AG04450 (cell line): ENCODE results near the gene DOK1. TPM values are rescaled to one million over a fixed set of nuclear protein-coding genes. Genes with fewer than 3 reads are reported as not detected.
A peak's percentile ranks its signal among the peaks of the same experiment; 100 is the strongest.
"Not testable (repeated sequence)": the region's sequence is repeated elsewhere in the genome, so short reads cannot be mapped to it uniquely, and the experiment has no call there.

Experiments
- CTCF ChIA-PET: fragments of 300-600, 350-600 bp; formaldehyde crosslinking; extraction: SDS; loops from one replicate; lab custom pipeline; 2022; ENCODE audit warnings: antibody characterized with exemption, inconsistent platforms; lab: Charles Lee
- POLR2A ChIA-PET: fragments of 350-600 bp; formaldehyde crosslinking; extraction: SDS; loops from one replicate; lab custom pipeline; 2021; ENCODE audit warnings: antibody characterized with exemption, inconsistent platforms; lab: Yijun Ruan, JAX
- DNase-seq: peaks from one replicate; pipeline ENCODE4 v3.0.0-alpha.2; 2011; ENCODE audit warnings: low read depth, low spot score
- H3K27ac ChIP-seq: one replicate; pipeline ENCODE4 v1.5.1; 2012; ENCODE audit warnings: low read depth, low read length, control low read depth
- H3K27me3 ChIP-seq: one replicate; pipeline ENCODE4 v1.6.0; 2012; ENCODE audit warnings: low read length; ENCODE audit not compliant: control insufficient read depth, insufficient read depth
- H3K4me3 ChIP-seq: 2 replicates; pipeline ENCODE4 v1.5.1; 2011; ENCODE audit warnings: mild to moderate bottlenecking, low read depth, low read length, control low read depth
- H3K9me3 ChIP-seq: 2 replicates; pipeline ENCODE4 v1.5.1; 2012; ENCODE audit warnings: low read length; ENCODE audit not compliant: control insufficient read depth, insufficient read depth
- polyA plus RNA-seq: library from polyadenylated mRNA; depleted of rRNA; stranded (reverse); fragments of >200 nt; gene quantifications from 2 replicates; pipeline ENCODE4 v1.2.3, GENCODE V29; 2011
- TF ChIP-seq, protein P1 (sequence below): IDR thresholded peaks from 2 replicates; pipeline ENCODE4 v1.5.1; 2011; ENCODE audit warnings: low read depth, low read length, control low read depth, inconsistent platforms

Gene DOK1
- polyA plus RNA-seq, 1 experiment: 16.8 TPM

DNA sequence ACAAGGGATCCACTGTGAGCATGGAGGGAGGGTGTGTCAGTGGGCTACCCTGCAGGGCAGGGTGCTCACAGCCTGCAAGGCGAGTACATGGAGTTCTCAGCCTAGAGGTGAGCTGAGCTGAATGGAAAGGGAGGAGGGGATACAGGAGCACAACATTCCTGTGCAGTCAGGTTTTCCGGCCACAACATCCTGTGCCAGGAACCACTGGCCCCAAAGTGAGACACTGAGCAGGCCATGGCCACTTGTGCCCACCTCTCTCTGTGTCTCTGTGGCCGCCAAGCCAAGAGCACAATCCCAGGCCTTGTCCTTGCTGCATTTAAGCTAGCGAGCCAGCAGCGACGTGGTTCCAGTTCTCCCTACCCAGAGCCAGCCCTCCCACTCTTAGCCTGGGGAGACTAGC is 6.1 kb downstream of the DOK1 start:
- Histone ChIP-seq H3K27ac (no peak overlapping the region), H3K4me3 (no peak overlapping the region), H3K9me3 (no peaks in the 10 kb centered on the region), H3K27me3 (no peaks in the 10 kb centered on the region)
- ChIA-PET CTCF (no interaction called here), POLR2A (interaction anchor here (0.6 kb wide), 1 partner anchor 309 kb away, joined by 5 read pairs; no protein-coding TSS in a partner anchor)
- TF ChIP-seq, protein P1, sequence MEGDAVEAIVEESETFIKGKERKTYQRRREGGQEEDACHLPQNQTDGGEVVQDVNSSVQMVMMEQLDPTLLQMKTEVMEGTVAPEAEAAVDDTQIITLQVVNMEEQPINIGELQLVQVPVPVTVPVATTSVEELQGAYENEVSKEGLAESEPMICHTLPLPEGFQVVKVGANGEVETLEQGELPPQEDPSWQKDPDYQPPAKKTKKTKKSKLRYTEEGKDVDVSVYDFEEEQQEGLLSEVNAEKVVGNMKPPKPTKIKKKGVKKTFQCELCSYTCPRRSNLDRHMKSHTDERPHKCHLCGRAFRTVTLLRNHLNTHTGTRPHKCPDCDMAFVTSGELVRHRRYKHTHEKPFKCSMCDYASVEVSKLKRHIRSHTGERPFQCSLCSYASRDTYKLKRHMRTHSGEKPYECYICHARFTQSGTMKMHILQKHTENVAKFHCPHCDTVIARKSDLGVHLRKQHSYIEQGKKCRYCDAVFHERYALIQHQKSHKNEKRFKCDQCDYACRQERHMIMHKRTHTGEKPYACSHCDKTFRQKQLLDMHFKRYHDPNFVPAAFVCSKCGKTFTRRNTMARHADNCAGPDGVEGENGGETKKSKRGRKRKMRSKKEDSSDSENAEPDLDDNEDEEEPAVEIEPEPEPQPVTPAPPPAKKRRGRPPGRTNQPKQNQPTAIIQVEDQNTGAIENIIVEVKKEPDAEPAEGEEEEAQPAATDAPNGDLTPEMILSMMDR: no peak
- DNase-seq: no peak

DNA sequence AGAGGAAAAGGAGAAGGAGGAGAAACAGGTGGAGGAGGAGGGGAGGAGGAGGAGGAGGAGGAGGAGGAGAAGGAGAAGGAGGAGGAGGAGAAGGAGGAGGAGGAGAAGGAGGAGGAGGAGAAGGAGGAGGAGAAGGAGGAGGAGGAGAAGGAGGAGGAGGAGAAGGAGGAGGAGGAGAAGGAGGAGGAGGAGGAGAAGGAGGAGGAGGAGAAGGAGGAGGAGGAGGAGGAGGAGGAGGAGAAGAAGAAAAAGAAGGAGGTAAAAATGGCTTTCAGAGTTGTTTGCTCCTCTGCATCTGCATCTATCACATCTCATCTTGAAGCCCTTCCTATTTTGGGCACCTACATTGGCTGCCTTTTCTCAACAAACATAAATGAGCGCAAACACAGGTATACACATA is 6.5 kb downstream of the DOK1 start:
- POLR2A ChIA-PET: interaction anchor here (0.6 kb wide), 1 partner anchor 309 kb away, joined by 5 read pairs; no protein-coding TSS in a partner anchor
- H3K27me3 ChIP-seq, H3K9me3 ChIP-seq, CTCF ChIA-PET, H3K4me3 ChIP-seq, H3K27ac ChIP-seq, DNase-seq: not testable (repeated sequence)

DNA sequence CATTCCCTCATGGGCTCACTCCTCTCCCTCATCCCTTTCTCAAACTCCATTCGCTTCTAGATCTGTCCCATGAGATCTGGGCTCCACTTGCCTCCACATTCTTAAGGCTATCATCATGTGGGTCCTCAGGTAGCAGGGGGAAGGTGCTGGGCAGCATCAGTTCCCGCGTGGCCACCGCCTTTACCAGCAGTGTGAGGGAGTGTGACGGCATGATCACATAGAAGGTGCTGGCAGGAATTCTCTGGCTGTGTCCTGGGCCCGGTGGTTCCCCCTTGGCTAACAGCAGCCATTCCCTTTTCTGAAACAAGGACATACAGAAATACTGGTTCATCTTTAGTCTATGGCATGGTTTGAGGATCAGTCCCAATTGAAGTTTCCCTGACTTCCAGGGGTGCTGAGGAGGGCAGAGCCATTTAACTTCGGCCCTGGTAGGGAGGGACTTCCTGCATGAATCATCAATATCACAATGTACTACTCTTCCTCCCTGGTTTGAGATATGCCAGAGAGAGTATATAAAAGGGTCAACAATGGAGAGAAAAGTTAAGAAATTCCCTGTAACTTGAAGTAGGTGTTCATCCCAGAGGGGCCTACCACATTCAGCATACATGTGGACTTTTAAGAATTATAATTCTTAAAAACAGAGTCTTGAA is 7.7 kb downstream of the DOK1 start:
- POLR2A ChIA-PET: no interaction called here
- no peak overlapping the region for H3K4me3 ChIP-seq
- CTCF ChIA-PET: no interaction called here
- no peak for DNase-seq
- no peak overlapping the region for H3K27ac ChIP-seq
- TF ChIP-seq, protein P1: no peak
- no peaks in the 10 kb centered on the region for H3K27me3 ChIP-seq
- H3K9me3 ChIP-seq: no peaks in the 10 kb centered on the region

DNA sequence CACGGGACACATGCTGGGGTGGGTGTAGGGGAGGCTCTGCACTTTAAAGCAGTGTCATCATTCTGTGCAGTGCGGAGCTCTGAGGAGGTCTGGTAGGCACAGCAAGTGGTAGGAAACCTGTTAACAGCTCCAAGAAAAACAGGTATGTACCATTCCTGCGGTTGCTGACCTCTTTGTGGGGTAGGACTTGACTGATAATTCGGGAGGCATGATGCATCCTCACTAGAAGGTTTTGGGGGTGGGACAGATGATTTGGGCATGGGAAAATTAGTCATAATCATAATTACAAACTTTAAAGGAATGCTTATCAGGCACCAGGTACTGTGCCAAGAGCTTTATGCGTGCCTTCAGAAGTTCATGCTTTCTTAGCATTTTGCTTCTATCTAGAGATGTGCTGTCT is 9.7 kb downstream of the DOK1 start:
- CTCF ChIA-PET: no interaction called here

DNA sequence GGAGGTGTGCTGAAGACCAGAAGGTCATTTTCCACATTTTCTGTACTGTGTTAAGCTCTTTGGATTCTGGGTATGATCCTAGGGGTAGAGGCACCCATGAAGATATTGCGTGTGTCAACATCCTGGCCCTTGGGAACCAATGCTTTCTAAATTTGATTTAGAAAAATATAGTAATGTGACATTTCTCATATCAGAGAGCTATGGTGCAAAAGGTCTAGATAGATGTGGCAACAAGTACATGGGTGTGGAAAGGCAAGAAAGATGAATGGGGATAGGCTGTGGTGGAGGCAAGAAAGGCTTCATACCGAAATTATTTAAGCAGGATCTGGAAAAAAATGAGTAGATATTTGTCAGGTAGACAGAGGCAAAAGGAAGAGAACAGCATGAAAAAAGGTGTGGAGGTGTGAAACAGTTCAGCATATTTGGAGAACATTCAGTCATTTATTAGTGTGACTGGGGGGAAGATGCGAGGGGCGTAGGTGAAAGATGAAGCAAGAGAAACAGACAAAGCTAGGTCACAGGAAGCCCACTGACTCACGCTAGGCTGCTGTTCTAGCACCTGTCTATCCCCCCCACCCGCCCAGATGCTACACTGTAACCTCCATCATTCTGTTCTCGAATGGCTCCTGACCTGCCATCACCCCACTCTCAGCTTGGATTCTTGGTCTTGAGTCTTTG is 11.7 kb downstream of the DOK1 start:
- ChIA-PET CTCF (interaction anchor here (1.3 to 1.9 kb wide), 3 partner anchors 8 to 22 kb away, joined by 5 to 7 read pairs (median 6); no protein-coding TSS in a partner anchor), POLR2A (interaction anchor here (0.7 to 1.7 kb wide), 4 partner anchors 11 to 36 kb away, joined by 4 to 7 read pairs (median 5); partner anchors contain the start of genes AUP1, HTRA2 and LOXL3)
- TF ChIP-seq, protein P1: no peak
- no peaks in the 10 kb centered on the region for H3K9me3 ChIP-seq
- no peak for DNase-seq
- H3K4me3 ChIP-seq: no peak overlapping the region
- no peaks in the 10 kb centered on the region for H3K27me3 ChIP-seq
- H3K27ac ChIP-seq: peak overlapping the region; percentile 69

More for the DNA sequence above, 9.7 kb downstream of the DOK1 start:
- Histone ChIP-seq H3K9me3 (no peaks in the 10 kb centered on the region), H3K27me3 (no peaks in the 10 kb centered on the region), H3K4me3 (no peak overlapping the region), H3K27ac (no peak overlapping the region)
- TF ChIP-seq, protein P1: no peak
- POLR2A ChIA-PET: interaction anchor here (1.6 kb wide), 1 partner anchor 12 kb away, joined by 7 read pairs; no protein-coding TSS in a partner anchor
- DNase-seq: no peak
